ENCODE data around the gene SOCS7. TPM values are rescaled to one million over a fixed set of nuclear protein-coding genes. Genes with fewer than 3 reads are reported as not detected.

Gene SOCS7
- total and polyA plus RNA-seq, 11 donors, result 5.1 to 19.2 (median 14.0) TPM

DNA sequence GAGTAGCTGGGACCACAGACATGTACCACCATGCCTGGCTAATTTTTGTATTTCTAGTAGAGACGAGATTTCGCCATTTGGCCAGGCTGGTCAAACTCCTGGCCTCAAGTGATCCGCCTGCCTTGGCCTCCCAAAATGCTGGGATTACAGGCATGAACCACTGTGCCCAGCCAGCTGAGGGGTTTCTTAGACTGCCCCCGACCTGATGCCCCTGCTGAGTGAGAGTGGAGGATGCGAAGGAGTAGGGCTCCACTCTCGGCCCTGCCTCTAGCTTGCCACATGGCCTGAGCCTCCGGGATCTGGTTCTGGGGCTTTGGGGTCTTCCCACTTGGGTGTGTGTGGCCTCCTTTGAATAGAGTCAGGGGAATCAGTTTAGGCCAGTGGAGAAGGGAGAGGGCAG, 18.9 kb upstream of the SOCS7 start:
- no peak for TF ChIP-seq POLR2A (IDR thresholded peaks at IDR 0.05)
- TF ChIP-seq, protein P1, sequence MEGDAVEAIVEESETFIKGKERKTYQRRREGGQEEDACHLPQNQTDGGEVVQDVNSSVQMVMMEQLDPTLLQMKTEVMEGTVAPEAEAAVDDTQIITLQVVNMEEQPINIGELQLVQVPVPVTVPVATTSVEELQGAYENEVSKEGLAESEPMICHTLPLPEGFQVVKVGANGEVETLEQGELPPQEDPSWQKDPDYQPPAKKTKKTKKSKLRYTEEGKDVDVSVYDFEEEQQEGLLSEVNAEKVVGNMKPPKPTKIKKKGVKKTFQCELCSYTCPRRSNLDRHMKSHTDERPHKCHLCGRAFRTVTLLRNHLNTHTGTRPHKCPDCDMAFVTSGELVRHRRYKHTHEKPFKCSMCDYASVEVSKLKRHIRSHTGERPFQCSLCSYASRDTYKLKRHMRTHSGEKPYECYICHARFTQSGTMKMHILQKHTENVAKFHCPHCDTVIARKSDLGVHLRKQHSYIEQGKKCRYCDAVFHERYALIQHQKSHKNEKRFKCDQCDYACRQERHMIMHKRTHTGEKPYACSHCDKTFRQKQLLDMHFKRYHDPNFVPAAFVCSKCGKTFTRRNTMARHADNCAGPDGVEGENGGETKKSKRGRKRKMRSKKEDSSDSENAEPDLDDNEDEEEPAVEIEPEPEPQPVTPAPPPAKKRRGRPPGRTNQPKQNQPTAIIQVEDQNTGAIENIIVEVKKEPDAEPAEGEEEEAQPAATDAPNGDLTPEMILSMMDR (IDR thresholded peaks at IDR 0.05), result no peak
- Histone ChIP-seq H3K36me3 (no peaks in the 10 kb centered on the region), H3K27me3 (peaks cover 0 to 29% (median 0%) of the 10 kb centered on the region in 9 donors), H3K27ac (no peak overlapping the region), H3K4me3 (no peak overlapping the region), H3K9me3 (no peaks in the 10 kb centered on the region), H3K4me1 (no peaks in the 10 kb centered on the region)
- DNase-seq (no peak), ATAC-seq (no peak)
- intact Hi-C loops (cut with DNase I), result no loop called here
- 78 to 91% (median 87%) methylated on average over 7 of the region's 7 CpGs for WGBS, 4 donors

DNA sequence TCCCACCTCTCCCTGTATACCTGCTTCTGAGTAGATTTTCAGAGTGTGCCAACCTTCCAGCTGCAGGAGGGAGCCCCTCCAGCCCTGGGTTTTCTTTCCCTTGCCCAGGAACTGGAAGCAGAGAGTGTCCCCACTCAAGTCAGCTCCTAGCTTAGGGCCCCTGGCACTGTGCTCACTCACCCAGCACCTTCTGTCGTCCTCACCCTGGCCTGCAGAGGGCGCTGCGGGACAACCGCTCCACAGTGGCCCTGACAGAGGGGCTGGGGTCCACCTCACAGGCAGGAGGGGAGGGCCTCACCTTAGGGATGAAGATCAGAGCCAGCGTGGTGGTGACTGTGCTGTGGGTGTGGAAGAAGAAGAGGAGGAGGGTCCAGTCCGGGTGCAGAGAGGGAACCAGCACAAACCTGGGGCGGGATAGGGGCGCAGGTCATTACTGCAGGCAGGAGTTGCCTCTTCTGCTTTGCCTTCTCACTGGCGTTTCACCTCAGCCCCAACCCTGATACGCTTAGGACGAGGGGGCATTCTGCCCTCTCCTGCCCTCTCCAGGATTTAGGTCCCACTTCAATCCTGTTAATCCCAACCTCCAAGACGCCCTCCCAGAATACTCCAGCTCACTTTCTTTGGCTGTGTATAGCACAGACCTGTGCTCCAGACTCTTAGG, 17.9 kb upstream of the SOCS7 start:
- peak in 1 of 4 donors; percentile 41 for ATAC-seq
- no peak overlapping the region for H3K27ac ChIP-seq
- TF ChIP-seq, protein P1 (IDR thresholded peaks at IDR 0.05), result peak; percentile 9 to 50 (median 31)
- no peak for TF ChIP-seq POLR2A (IDR thresholded peaks at IDR 0.05)
- H3K4me3 ChIP-seq, result no peak overlapping the region
- H3K4me1 ChIP-seq, result no peaks in the 10 kb centered on the region
- WGBS, 4 donors, result 39 to 49% (median 46%) methylated on average over 10 to 12 of the region's 12 CpGs
- H3K27me3 ChIP-seq, result peaks cover 0 to 29% (median 0%) of the 10 kb centered on the region in 9 donors
- H3K36me3 ChIP-seq, result no peaks in the 10 kb centered on the region
- H3K9me3 ChIP-seq, result no peaks in the 10 kb centered on the region
- DNase-seq, result no peak
- intact Hi-C loops (cut with DNase I), result no loop called here

DNA sequence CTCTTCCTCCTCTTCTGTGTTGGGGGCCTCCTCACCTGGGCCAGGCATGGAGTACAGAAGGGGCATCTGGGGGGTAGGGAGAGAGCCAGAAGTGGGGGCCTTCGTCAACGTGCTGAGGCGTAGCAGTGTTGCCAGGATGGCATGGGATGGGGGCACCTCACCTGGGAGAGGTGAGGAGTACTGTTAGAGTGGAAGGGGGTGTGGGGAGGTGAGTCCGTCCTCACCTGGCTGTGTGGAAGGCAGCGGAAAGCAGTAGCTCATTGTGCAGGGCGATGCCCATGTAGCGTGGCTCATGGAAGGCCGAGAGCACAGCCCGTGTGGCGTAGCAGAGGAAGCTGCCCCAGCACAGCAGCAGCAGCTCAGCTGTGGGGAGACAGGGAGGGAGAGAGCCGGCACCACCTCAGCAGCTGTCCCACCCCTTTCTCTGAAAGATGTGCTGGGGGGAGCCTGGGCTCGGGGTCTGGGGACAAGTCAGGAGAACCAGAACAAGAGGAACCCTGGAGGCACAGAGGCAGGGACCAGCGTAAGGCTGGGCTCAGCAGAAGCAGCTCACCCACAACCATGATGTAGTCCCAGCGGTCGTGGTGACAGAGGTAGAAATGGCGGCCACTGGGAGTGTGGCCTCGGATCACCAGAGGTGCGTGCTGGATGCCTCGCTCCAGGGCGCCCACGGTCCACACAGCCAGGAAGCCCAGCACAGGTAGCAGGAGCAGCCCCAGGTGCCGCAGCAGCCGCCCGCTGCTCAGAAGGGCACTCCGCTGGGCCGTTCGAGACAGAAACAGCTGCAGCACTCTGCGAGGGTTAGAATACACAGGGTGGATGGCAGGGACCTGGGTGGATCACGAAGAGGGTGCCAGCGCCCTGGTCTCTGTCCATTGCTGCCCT, 16.9 kb upstream of the SOCS7 start:
- WGBS, 4 donors, result 85 to 89% (median 88%) methylated on average over 30 of the region's 30 CpGs
- no peak overlapping the region for H3K27ac ChIP-seq
- intact Hi-C loops (cut with DNase I), result no loop called here
- TF ChIP-seq, protein P1 (IDR thresholded peaks at IDR 0.05), result no peak
- no peak for TF ChIP-seq POLR2A (IDR thresholded peaks at IDR 0.05)
- no peaks in the 10 kb centered on the region for H3K4me1 ChIP-seq
- no peak for DNase-seq
- no peaks in the 10 kb centered on the region for H3K36me3 ChIP-seq
- H3K9me3 ChIP-seq, result no peaks in the 10 kb centered on the region
- no peak for ATAC-seq
- peaks cover 0 to 29% (median 0%) of the 10 kb centered on the region in 9 donors for H3K27me3 ChIP-seq
- H3K4me3 ChIP-seq, result no peak overlapping the region

DNA sequence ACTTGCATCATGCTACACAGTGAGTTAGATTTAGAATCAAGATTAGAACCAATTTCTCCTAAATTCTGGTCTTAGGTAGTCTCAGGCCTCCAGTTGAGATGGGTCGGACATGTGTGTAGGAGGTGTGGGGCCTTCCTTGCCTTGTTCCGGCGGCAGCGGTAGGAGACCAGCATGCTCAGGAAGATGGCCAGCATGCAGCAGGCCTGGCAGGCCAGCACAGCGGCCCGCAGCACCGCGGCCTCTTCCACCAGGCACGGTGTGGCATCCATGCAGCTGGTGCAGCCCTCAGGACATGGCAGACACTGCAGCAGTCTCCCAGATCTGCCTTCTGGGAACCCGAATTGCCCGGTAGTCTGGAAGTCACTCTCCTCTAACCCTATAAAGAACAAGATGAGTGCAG, 14.8 kb upstream of the SOCS7 start:
- Histone ChIP-seq H3K4me3 (no peak overlapping the region), H3K4me1 (peaks cover 0 to 8% (median 0%) of the 10 kb centered on the region in 12 donors), H3K27me3 (peaks cover 0 to 15% (median 0%) of the 10 kb centered on the region in 9 donors), H3K9me3 (no peaks in the 10 kb centered on the region), H3K36me3 (no peaks in the 10 kb centered on the region), H3K27ac (no peak overlapping the region)
- ATAC-seq, result no peak
- WGBS, 4 donors, result 93 to 100% (median 95%) methylated on average over 3 to 11 of the region's 11 CpGs
- TF ChIP-seq, protein P1 (IDR thresholded peaks at IDR 0.05), result no peak
- no peak for TF ChIP-seq POLR2A (IDR thresholded peaks at IDR 0.05)
- intact Hi-C loops (cut with DNase I), result no loop called here
- DNase-seq, result no peak

Measured in heart left ventricle (tissue), 16 donors.